Ovary (tissue), 9 donors: Measurements from ENCODE around the gene GPD1. TPM values are rescaled to one million over a fixed set of nuclear protein-coding genes. Genes with fewer than 3 reads are reported as not detected.

Source experiments
- DNase-seq, 5 donors: peaks; one replicate each; pipeline ENCODE4 v3.0.0-alpha.2; 2019 to 2020
- H3K27ac ChIP-seq, 2 donors: fragments of 200-600 bp; one replicate each; pipeline versions ENCODE4 v1.5.1 to v1.8.0; 2019 to 2022
- H3K27me3 ChIP-seq: fragments of 200-600 bp; one replicate; pipeline ENCODE4 v1.8.0; 2022
- H3K36me3 ChIP-seq: fragments of 200-600 bp; sonication (generic); one replicate; pipeline ENCODE4 v1.5.1; 2019
- H3K4me1 ChIP-seq: one replicate; pipeline ENCODE4 v1.8.1; 2013; ENCODE audit warnings: mild to moderate bottlenecking, moderate library complexity; ENCODE audit not compliant: insufficient read depth
- H3K4me3 ChIP-seq: fragments of 200-600 bp; sonication (generic); one replicate; pipeline ENCODE4 v1.5.1; 2017
- H3K9me3 ChIP-seq, 2 donors: fragments of 200-600 bp in 1 of 2; sonication (generic) in 1 of 2; one replicate each; pipeline versions ENCODE4 v1.5.1 to v1.8.1; 2013 to 2019; ENCODE audit warnings: mild to moderate bottlenecking in 1 of 2, moderate library complexity in 1 of 2
- CTCF ChIP-seq, 3 donors: fragments of 450-650 bp in 2 of 3; fragments of 200-600 bp in 1 of 3; IDR thresholded peaks; one replicate each; pipeline versions ENCODE4 v1.5.1 to v1.8.0; 2016 to 2022; ENCODE audit warnings: antibody characterized with exemption in 3 of 3, mild to moderate bottlenecking in 1 of 3
- EP300 ChIP-seq: sonication (generic); formaldehyde crosslinking; IDR thresholded peaks from one replicate; pipeline ENCODE4 v1.6.1; 2017; ENCODE audit warnings: antibody characterized with exemption
- POLR2A ChIP-seq: fragments of 450-650 bp; IDR thresholded peaks from one replicate; pipeline ENCODE4 v1.6.1; 2017; ENCODE audit warnings: antibody characterized with exemption, mild to moderate bottlenecking, moderate library complexity
- WGBS, 3 donors: extraction: QIAGEN DNeasy Blood & Tissue Kit in 1 of 3; methylation state at CpG; one replicate each; pipeline versions ENCODE4 v1.1.5 to v1.1.7; 2013 to 2017; 5-methylcytosine and 5-hydroxymethylcytosine counted together
- intact Hi-C, 4 donors: fragments of 100-400 bp; cut with DNase I; formaldehyde crosslinking; loops; one replicate each; pipeline versions ENCODE4 v1.11.0 to v1.15.1; 2022 to 2023
- polyA plus RNA-seq, 2 donors: library from polyadenylated mRNA; stranded (reverse); fragments of 200-250 nt in 1 of 2; fragments of 350-450 nt in 1 of 2; fragmentation: Illumina TruSeq in 1 of 2; extraction: RNeasy Lipid Tissue Mini Kit (QIAGEN cat#74804) in 1 of 2; gene quantifications; one replicate each; pipeline ENCODE4 v1.2.3, GENCODE V29; 2013 to 2014
- total RNA-seq, 7 donors: library from RNA; depleted of rRNA in 2 of 7; stranded (reverse); fragments of >200 nt in 2 of 7; fragmentation: NEBNext Ultra II Directional in 3 of 7; extraction: Animal tissue kit (Norgen Biotek cat#: 25700) in 3 of 7; gene quantifications; one replicate each; pipeline versions ENCODE4 v1.1.0 to v1.2.4, GENCODE V29; 2016 to 2023
- donor health status: DM: no; HTN: no; CAD: no; lungs with moderate emphysema.
- donor health status: DM: no; HTN: no; CAD: no.
- donor health status: Bipolar disorder and iron deficiency.
- donor health status: DM: yes; HTN: yes; CAD: no.
- donor health status: DM: no; HTN: no; CAD: no.
- donor health status: DM: yes; HTN: yes; CAD: no.

GPD1 gene
- total and polyA plus RNA-seq, 9 donors: 0.10 to 9.4 (median 0.46) TPM

GRCh38 chr12:50057000-50057841, 46.6 kb upstream of the GPD1 start, which contains the start of gene ASIC1:
TSS of gene ASIC1 (plus strand) at chr12:50057596. CDS start at chr12:50058767, 1,171 bp downstream.
- TF ChIP-seq CTCF (IDR thresholded peaks at IDR 0.05) (peak in 1 of 3 donors; percentile 20), EP300 (no peak), POLR2A (no peak)
- Histone ChIP-seq H3K4me3 (peak within 1 kb of the TSS; percentile 67), H3K9me3 (no peaks in the 10 kb centered on the region), H3K27me3 (no peaks in the 10 kb centered on the region), H3K4me1 (peaks cover 8% of the 10 kb centered on the region), H3K27ac (peak within 1 kb of the TSS in 1 of 2 donors; percentile 32), H3K36me3 (no peaks in the 10 kb centered on the region)
- DNase-seq: peak; percentile 66 to 85 (median 79)
- intact Hi-C loops: loop anchor here in 2 of 4 donors (5.0 to 10.0 kb wide), 3 partner anchors 90 to 192 kb away; partner anchors contain the start of gene AQP5 (in 1 of the 2)
- WGBS, 3 donors: 1% methylated on average over 46 to 88 of the region's 88 CpGs

- intact Hi-C loops: loop anchor here in 2 of 4 donors (5.0 to 10.0 kb wide), 3 partner anchors 91 to 193 kb away; partner anchors contain the start of gene AQP5 (in 1 of the 2)
- Histone ChIP-seq H3K27me3 (no peaks in the 10 kb centered on the region), H3K36me3 (no peaks in the 10 kb centered on the region), H3K9me3 (no peaks in the 10 kb centered on the region), H3K4me3 (peak overlapping the region; percentile 67), H3K4me1 (peaks cover 8% of the 10 kb centered on the region), H3K27ac (peak overlapping the region in 1 of 2 donors; percentile 32)
- TF ChIP-seq CTCF (IDR thresholded peaks at IDR 0.05) (no peak), POLR2A (no peak), EP300 (no peak)
- 18 to 32% (median 27%) methylated on average over 21 to 30 of the region's 30 CpGs for WGBS, 3 donors
- DNase-seq: no peak
Measured at GRCh38 chr12:50057896-50058670, 45.7 kb upstream of the GPD1 start.

- DNase-seq: no peak
- Histone ChIP-seq H3K4me1 (peaks cover 8% of the 10 kb centered on the region), H3K27ac (no peak overlapping the region), H3K4me3 (no peak overlapping the region), H3K9me3 (no peaks in the 10 kb centered on the region), H3K27me3 (no peaks in the 10 kb centered on the region), H3K36me3 (no peaks in the 10 kb centered on the region)
- WGBS, 3 donors: 89 to 93% (median 89%) methylated on average over 14 to 15 of the region's 15 CpGs
- intact Hi-C loops: loop anchor here in 2 of 4 donors (5.0 to 10.0 kb wide), 3 partner anchors 92 to 194 kb away; partner anchors contain the start of gene AQP5 (in 1 of the 2)
- TF ChIP-seq POLR2A (no peak), EP300 (no peak), CTCF (IDR thresholded peaks at IDR 0.05) (no peak)
Measured at GRCh38 chr12:50058743-50059312, 45.0 kb upstream of the GPD1 start.
